DOHH2 (cell line): Measurements from ENCODE around the gene FDX1.

Experiments
- CTCF ChIP-seq: fragments of 200-600 bp; sonication (generic); IDR thresholded peaks from one replicate; pipeline ENCODE4 v1.5.1; 2014; ENCODE audit warnings: antibody characterized with exemption, mild to moderate bottlenecking, low read depth, low read length; ENCODE audit not compliant: poor library complexity, severe bottlenecking
- EZH2phosphoT487 ChIP-seq: fragments of 200-600 bp; sonication (generic); IDR thresholded peaks from 2 replicates; pipeline ENCODE4 v1.6.1; 2017; ENCODE audit warnings: borderline replicate concordance, mild to moderate bottlenecking, antibody characterized with exemption, low read length, moderate library complexity, mixed read lengths

DNA sequence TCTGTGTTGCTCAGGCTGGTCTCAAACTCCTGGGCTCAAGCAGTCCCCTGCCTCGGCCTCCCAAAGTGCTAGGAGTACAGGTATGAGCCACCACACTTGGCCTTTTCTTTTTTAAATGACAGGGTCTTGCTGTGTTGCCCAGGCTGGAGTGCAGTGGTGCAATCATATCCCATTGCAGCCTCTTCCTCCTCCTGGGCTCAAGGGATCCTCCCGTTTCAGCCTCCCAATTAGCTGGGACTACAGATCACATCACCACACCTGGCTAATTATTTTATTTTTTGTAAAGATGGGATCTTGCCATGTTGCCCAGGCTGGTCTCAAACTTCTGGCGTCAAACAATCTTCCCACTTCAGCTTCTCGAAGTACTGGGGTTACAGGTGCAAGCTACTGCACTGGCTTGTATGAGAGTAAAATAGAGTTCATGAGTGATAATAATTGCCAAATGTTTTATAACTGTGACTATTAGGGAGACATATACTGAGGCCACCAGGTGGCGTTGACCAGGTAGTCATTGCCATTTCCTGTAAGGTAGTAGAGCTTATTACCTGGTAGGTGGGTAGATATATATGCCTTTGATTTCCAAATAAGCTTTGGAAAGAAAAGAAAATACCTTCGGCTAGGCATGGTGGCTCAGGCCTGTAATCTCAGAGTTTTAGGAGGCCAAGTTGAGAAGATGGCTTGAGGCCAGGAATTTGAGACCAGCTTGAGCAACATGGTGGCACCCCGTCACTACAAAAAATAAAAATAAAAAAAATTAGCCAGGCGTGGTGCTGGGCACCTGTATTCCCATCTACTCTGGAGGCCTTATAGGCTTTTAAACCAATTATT, 5.4 kb downstream of the FDX1 start:
- TF ChIP-seq CTCF (peak; percentile 64), EZH2phosphoT487 (no peak)
